ENCODE results near the gene TMEM170B. TPM values are rescaled to one million over a fixed set of nuclear protein-coding genes. Genes with fewer than 3 reads are reported as not detected.

The TMEM170B gene
- total and polyA plus RNA-seq, 8 donors = 0.29 to 8.4 (median 1.1) TPM

GRCh38 chr6:11596640-11597237 lies 59.2 kb downstream of the TMEM170B start:
- no peak for TF ChIP-seq POLR2A (IDR thresholded peaks at IDR 0.05)
- no peak for TF ChIP-seq POLR2AphosphoS5 (IDR thresholded peaks at IDR 0.05)
- TF ChIP-seq EP300 (IDR thresholded peaks at IDR 0.05) = no peak
- no peak for TF ChIP-seq CTCF (IDR thresholded peaks at IDR 0.05)
- no peaks in the 10 kb centered on the region for H3K36me3 ChIP-seq
- DNase-seq = no peak
- H3K4me3 ChIP-seq = no peak overlapping the region
- H3K4me1 ChIP-seq = no peaks in the 10 kb centered on the region
- 74 to 92% (median 86%) methylated on average over 8 of the region's 8 CpGs for WGBS, 5 donors
- no peak overlapping the region for H3K27ac ChIP-seq
- H3K27me3 ChIP-seq = no peaks in the 10 kb centered on the region
- H3K9me3 ChIP-seq = no peaks in the 10 kb centered on the region
- intact Hi-C loops (cut with DNase I; ENCODE audit: low total_unique reads) = no loop called here

GRCh38 chr6:11598687-11599086 lies 61.1 kb downstream of the TMEM170B start:
- WGBS, 5 donors = 66 to 79% (median 70%) methylated on average over 8 of the region's 8 CpGs
- no peak for DNase-seq
- intact Hi-C loops (cut with DNase I; ENCODE audit: low total_unique reads) = no loop called here
- Histone ChIP-seq H3K4me1 (no peaks in the 10 kb centered on the region), H3K36me3 (no peaks in the 10 kb centered on the region), H3K9me3 (no peaks in the 10 kb centered on the region), H3K4me3 (no peak overlapping the region), H3K27ac (no peak overlapping the region), H3K27me3 (no peaks in the 10 kb centered on the region)
- TF ChIP-seq EP300 (IDR thresholded peaks at IDR 0.05) (no peak), CTCF (IDR thresholded peaks at IDR 0.05) (no peak), POLR2AphosphoS5 (IDR thresholded peaks at IDR 0.05) (no peak), POLR2A (IDR thresholded peaks at IDR 0.05) (no peak)

GRCh38 chr6:11600251-11600650 lies 62.7 kb downstream of the TMEM170B start:
- no peak for DNase-seq
- intact Hi-C loops (cut with DNase I; ENCODE audit: low total_unique reads) = no loop called here
- 76 to 90% (median 89%) methylated on average over 7 of the region's 7 CpGs for WGBS, 5 donors

More at GRCh38 chr6:11600251-11600650, 62.7 kb downstream of the TMEM170B start:
- Histone ChIP-seq H3K9me3 (no peaks in the 10 kb centered on the region), H3K27me3 (no peaks in the 10 kb centered on the region), H3K4me1 (peaks cover 4 to 5% (median 5%) of the 10 kb centered on the region in 4 donors), H3K27ac (no peak overlapping the region), H3K36me3 (no peaks in the 10 kb centered on the region), H3K4me3 (no peak overlapping the region)
- no peak for TF ChIP-seq POLR2A (IDR thresholded peaks at IDR 0.05)
- no peak for TF ChIP-seq EP300 (IDR thresholded peaks at IDR 0.05)
- TF ChIP-seq POLR2AphosphoS5 (IDR thresholded peaks at IDR 0.05) = no peak
- no peak for TF ChIP-seq CTCF (IDR thresholded peaks at IDR 0.05)
